K562 (cell line): Measurements from ENCODE around the gene PPFIA1. TPM values are rescaled to one million over a fixed set of nuclear protein-coding genes. Genes with fewer than 3 reads are reported as not detected.

Source experiments
- ATAC-seq: fragments of 200-7000 bp; cut with Tn5 transposase; 3 replicates; pipeline ENCODE4 v1.9.1; 2020; ENCODE audit warnings: moderate library complexity
- BruUV-seq: library from RNA; stranded (reverse); fragments of 400-500 nt; replicated peaks from 2 replicates; lab custom pipeline; 2021; lab: Mats Ljungman, UMichigan
- CTCF ChIA-PET: fragments of 300-600 bp; formaldehyde crosslinking; extraction: SDS; loops from one replicate; lab custom pipeline; 2021; ENCODE audit warnings: low intra/inter-chr PET ratio; lab: Yijun Ruan, JAX
- POLR2A ChIA-PET: fragments of 300-600, 350-650 bp; sonication (Branson Sonifier 250); formaldehyde crosslinking; extraction: SDS; loops from one replicate; lab custom pipeline; 2021; ENCODE audit warnings: antibody characterized with exemption, inconsistent platforms; lab: Yijun Ruan, JAX
- DNase-seq, 4 experiments: peaks; one replicate each; pipeline versions ENCODE4 v3.0.0 to v3.0.0-alpha.2; 2011 to 2018; ENCODE audit warnings: low spot score in 3 of 4, mixed read lengths in 3 of 4; ENCODE audit errors: extremely low read depth in 1 of 4
- FAIRE-seq: peaks from 2 replicates; lab custom pipeline; 2011; peaks lifted over from hg19 to GRCh38; lab: Jason Lieb, UNC
- H2AFZ ChIP-seq: 2 replicates; pipeline ENCODE4 v1.6.0; 2011; ENCODE audit warnings: low read depth, low read length, control low read depth, inconsistent platforms
- H3K27ac ChIP-seq: fragments of 200-600 bp; 3 replicates; pipeline ENCODE4 v1.8.0; 2011; ENCODE audit warnings: low read depth, mild to moderate bottlenecking, control low read depth, inconsistent platforms, low read length, moderate library complexity, mixed read lengths; ENCODE audit errors: extremely low read depth
- H3K27me3 ChIP-seq, 2 experiments: fragments of 300-600 bp in 1 of 2; 2 replicates in 1 of 2; 3 replicates in 1 of 2; pipeline versions ENCODE4 v1.6.0 to v1.8.0; 2011; ENCODE audit warnings: inconsistent platforms in 2 of 2, low read length in 2 of 2, mild to moderate bottlenecking in 1 of 2, mixed read lengths in 1 of 2, moderate library complexity in 1 of 2; ENCODE audit not compliant: control insufficient read depth in 2 of 2, insufficient read depth in 2 of 2
- H3K36me3 ChIP-seq: fragments of 300-600 bp; 3 replicates; pipeline ENCODE4 v1.8.0; 2011; ENCODE audit warnings: mild to moderate bottlenecking, low read length, inconsistent platforms; ENCODE audit not compliant: control insufficient read depth, insufficient read depth
- H3K4me1 ChIP-seq, 2 experiments: fragments of 200-600 bp in 1 of 2; replicated peaks in 1 of 2; 2 replicates in 1 of 2; 3 replicates in 1 of 2; pipeline versions ENCODE4 v1.5.1 to v1.8.0; 2011; ENCODE audit warnings: inconsistent platforms in 2 of 2, low read length in 2 of 2, mild to moderate bottlenecking in 1 of 2, mixed read lengths in 1 of 2, moderate library complexity in 1 of 2; ENCODE audit not compliant: control insufficient read depth in 2 of 2, insufficient read depth in 2 of 2
- H3K4me2 ChIP-seq: 2 replicates; pipeline ENCODE4 v1.6.1; 2011; ENCODE audit warnings: low read length, control low read depth, inconsistent platforms, mixed read lengths; ENCODE audit not compliant: insufficient read depth
- H3K4me3 ChIP-seq: fragments of 200-600 bp; sonication (generic), shearing (Covaris generic); 2 replicates; pipeline ENCODE4 v1.5.1; 2016; ENCODE audit warnings: control low read depth, inconsistent platforms
- H3K79me2 ChIP-seq: fragments of 200-600 bp; 3 replicates; pipeline ENCODE4 v1.8.0; 2011; ENCODE audit warnings: low read length, inconsistent platforms; ENCODE audit not compliant: control insufficient read depth, insufficient read depth
- H3K9ac ChIP-seq, 2 experiments: 2 replicates each; pipeline versions ENCODE4 v1.6.0 to v1.6.1; 2011; ENCODE audit warnings: low read depth in 2 of 2, low read length in 2 of 2, control low read depth in 1 of 2, inconsistent platforms in 1 of 2, mild to moderate bottlenecking in 1 of 2, mixed read lengths in 1 of 2; ENCODE audit not compliant: insufficient read depth in 1 of 2
- H3K9me1 ChIP-seq: one replicate; pipeline ENCODE4 v1.6.0; 2011; ENCODE audit warnings: inconsistent platforms, mild to moderate bottlenecking, low read length, moderate library complexity; ENCODE audit not compliant: control insufficient read depth, insufficient read depth
- H3K9me3 ChIP-seq: replicated peaks from 2 replicates; pipeline ENCODE4 v1.5.1; 2011; ENCODE audit warnings: low read depth, low read length, inconsistent platforms; ENCODE audit not compliant: control insufficient read depth, insufficient read depth
- H4K20me1 ChIP-seq: replicated peaks from 2 replicates; pipeline ENCODE4 v1.6.1; 2011; ENCODE audit warnings: low read length, inconsistent platforms, mixed read lengths; ENCODE audit not compliant: control insufficient read depth, insufficient read depth
- ARID1B ChIP-seq: fragments of 450-650 bp; IDR thresholded peaks from 2 replicates; pipeline ENCODE4 v1.6.1; 2016; ENCODE audit warnings: antibody characterized with exemption, mild to moderate bottlenecking, inconsistent platforms
- CHCHD3 ChIP-seq: fragments of 250-450 bp; sonication (Bioruptor Pico); IDR thresholded peaks from 2 replicates; pipeline ENCODE4 v2.1.2; 2022; ENCODE audit warnings: mild to moderate bottlenecking
- E2F3 ChIP-seq: fragments of 250-450 bp; sonication (Bioruptor Pico); IDR thresholded peaks from 2 replicates; pipeline ENCODE4 v1.4.0; 2020; ENCODE audit warnings: mild to moderate bottlenecking
- JUN ChIP-seq, 2 experiments: sonication (generic) in 1 of 2; formaldehyde crosslinking in 1 of 2; IDR thresholded peaks; 2 replicates each; pipeline versions ENCODE4 v1.6.1 to v1.8.0; 2012 to 2022; ENCODE audit warnings: borderline replicate concordance in 2 of 2, mild to moderate bottlenecking in 2 of 2, improper control_type of control experiment in 1 of 2, low read depth in 1 of 2, low read length in 1 of 2, missing genetic modification reagents in 1 of 2
- KAT8 ChIP-seq: fragments of 450-650 bp; IDR thresholded peaks from 2 replicates; pipeline ENCODE4 v1.6.1; 2016; ENCODE audit warnings: low read depth, mild to moderate bottlenecking
- POLR2AphosphoS2 ChIP-seq: IDR thresholded peaks from 2 replicates; pipeline ENCODE4 v1.6.1; 2012; ENCODE audit warnings: low read length, improper control_type of control experiment
- RBFOX2 ChIP-seq: fragments of 200-400 bp; formaldehyde crosslinking; IDR thresholded peaks from 2 replicates; pipeline ENCODE4 v1.6.1; 2017; ENCODE audit warnings: low read depth, mild to moderate bottlenecking, low read length, moderate library complexity
- SMAD1 ChIP-seq: fragments of 150-350 bp; IDR thresholded peaks from 2 replicates; pipeline ENCODE4 v1.6.1; 2014; ENCODE audit warnings: low read length, low read depth; ENCODE audit not compliant: partially characterized antibody
- SOX6 ChIP-seq: fragments of 450-650 bp; IDR thresholded peaks from 2 replicates; pipeline ENCODE4 v1.6.1; 2014; ENCODE audit warnings: mild to moderate bottlenecking
- TSC22D4 ChIP-seq: fragments of 450-650 bp; IDR thresholded peaks from 2 replicates; pipeline ENCODE4 v1.6.1; 2016; ENCODE audit warnings: missing genetic modification characterization, missing biosample characterization, control low read depth
- ZHX1 ChIP-seq: fragments of 150-350 bp; conservative IDR thresholded peaks from 2 replicates; pipeline ENCODE4 v1.6.1; 2014; ENCODE audit warnings: low read length
- ZNF143 ChIP-seq: sonication (generic); formaldehyde crosslinking; IDR thresholded peaks from 2 replicates; pipeline ENCODE4 v1.9.0; 2022; ENCODE audit warnings: mild to moderate bottlenecking, missing genetic modification reagents
- WGBS: fragments of 100-300 bp; shearing (Covaris generic); methylation state at CpG from one replicate; pipeline ENCODE4 v1.1.6; 2016; ENCODE audit warnings: low coverage, mixed read lengths; ENCODE audit not compliant: insufficient coverage; ENCODE audit errors: missing lambda C conversion rate; 5-methylcytosine and 5-hydroxymethylcytosine counted together
- in situ Hi-C: fragments of 300-500 bp; cut with MboI; formaldehyde crosslinking; loops from 4 replicates; pipeline ENCODE4 v1.15.0; 2018; ENCODE audit warnings: inconsistent platforms, mixed read lengths
- intact Hi-C: fragments of 100-400 bp; cut with micrococcal nuclease; formaldehyde crosslinking; loops from 2 replicates; pipeline ENCODE4 v1.14.2; 2022
- polyA plus RNA-seq, 8 experiments: library from polyadenylated mRNA; depleted of rRNA in 4 of 8; stranded (reverse) in 5 of 8; unstranded in 3 of 8; fragments of >200 nt; fragmentation: Nextera tagmentation in 2 of 8; fragmentation: Illumina TruSeq in 1 of 8; extraction: Ambion mirVana in 2 of 8; extraction: Trizol in 1 of 8; gene quantifications; 2 replicates each; pipeline versions ENCODE4 v1.2.1 to v1.2.3, GENCODE V29; 2011 to 2014; ENCODE audit warnings: inconsistent platforms in 1 of 8, missing spikeins in 1 of 8
- total RNA-seq, 7 experiments: library from RNA; depleted of rRNA in 6 of 7; stranded (reverse); fragments of >200 nt in 6 of 7; fragmentation: Illumina TruSeq in 2 of 7; extraction: Trizol in 2 of 7; gene quantifications; 2 replicates each; pipeline versions ENCODE4 v1.2.1 to v1.2.3, GENCODE V29; 2011 to 2021; ENCODE audit warnings: low replicate concordance in 1 of 7
- TF ChIP-seq, protein P1 (sequence below): fragments of 450-650 bp; IDR thresholded peaks from 2 replicates; pipeline ENCODE4 v1.6.1; 2016; ENCODE audit warnings: mild to moderate bottlenecking

PPFIA1 gene
- total and polyA plus RNA-seq, 9 of the 15 experiments (the other 6 are each of a cell fraction or from before 2014, with no cell fraction given): 9.9 to 41.5 (median 28.5) TPM

GRCh38 chr11:70305501-70305900 is 35.0 kb downstream of the PPFIA1 start:
- no peak for TF ChIP-seq SOX6
- TF ChIP-seq, protein P1, sequence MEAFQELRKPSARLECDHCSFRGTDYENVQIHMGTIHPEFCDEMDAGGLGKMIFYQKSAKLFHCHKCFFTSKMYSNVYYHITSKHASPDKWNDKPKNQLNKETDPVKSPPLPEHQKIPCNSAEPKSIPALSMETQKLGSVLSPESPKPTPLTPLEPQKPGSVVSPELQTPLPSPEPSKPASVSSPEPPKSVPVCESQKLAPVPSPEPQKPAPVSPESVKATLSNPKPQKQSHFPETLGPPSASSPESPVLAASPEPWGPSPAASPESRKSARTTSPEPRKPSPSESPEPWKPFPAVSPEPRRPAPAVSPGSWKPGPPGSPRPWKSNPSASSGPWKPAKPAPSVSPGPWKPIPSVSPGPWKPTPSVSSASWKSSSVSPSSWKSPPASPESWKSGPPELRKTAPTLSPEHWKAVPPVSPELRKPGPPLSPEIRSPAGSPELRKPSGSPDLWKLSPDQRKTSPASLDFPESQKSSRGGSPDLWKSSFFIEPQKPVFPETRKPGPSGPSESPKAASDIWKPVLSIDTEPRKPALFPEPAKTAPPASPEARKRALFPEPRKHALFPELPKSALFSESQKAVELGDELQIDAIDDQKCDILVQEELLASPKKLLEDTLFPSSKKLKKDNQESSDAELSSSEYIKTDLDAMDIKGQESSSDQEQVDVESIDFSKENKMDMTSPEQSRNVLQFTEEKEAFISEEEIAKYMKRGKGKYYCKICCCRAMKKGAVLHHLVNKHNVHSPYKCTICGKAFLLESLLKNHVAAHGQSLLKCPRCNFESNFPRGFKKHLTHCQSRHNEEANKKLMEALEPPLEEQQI: no peak
- no peak for TF ChIP-seq KAT8
- no peak for TF ChIP-seq ARID1B
- no peak for TF ChIP-seq POLR2AphosphoS2
- no peak for TF ChIP-seq E2F3 (CRISPR knock-in tag)
- no peak for TF ChIP-seq JUN (IDR thresholded peaks at IDR 0.05; ENCODE audit: borderline replicate concordance, low read depth, low read length)
- no peak for TF ChIP-seq JUN (CRISPR knock-in tag; IDR thresholded peaks at IDR 0.05; ENCODE audit: borderline replicate concordance)
- TF ChIP-seq RBFOX2: no peak
- no peak for TF ChIP-seq SMAD1
- TF ChIP-seq TSC22D4: no peak
- no peak for TF ChIP-seq ZNF143 (CRISPR knock-in tag)
- no peak for TF ChIP-seq ZHX1
- no peak for TF ChIP-seq CHCHD3 (CRISPR knock-in tag)
- no peaks in the 10 kb centered on the region for H3K9me1 ChIP-seq
- ChIA-PET POLR2A (interaction anchor here (1.3 kb wide), 1 partner anchor 35 kb away, joined by 6 read pairs; the partner anchor contains the start of gene PPFIA1), CTCF (no interaction called here)
- DNase-seq (no peak), ATAC-seq (no peak), FAIRE-seq (no peak)
- intact Hi-C loops (no loop called here), in situ Hi-C loops (no loop called here)
- no peaks in the 10 kb centered on the region for H3K9me3 ChIP-seq
- BruUV-seq: no TSS peak
- no peaks in the 10 kb centered on the region for H3K27me3 ChIP-seq
- no peaks in the 10 kb centered on the region for H4K20me1 ChIP-seq
- peaks cover 0 to 2% of the 10 kb centered on the region in 2 experiments; a peak in 3 of 5 replicates for H3K4me1 ChIP-seq
- no peak overlapping the region for H3K4me2 ChIP-seq
- no peak overlapping the region for H2AFZ ChIP-seq
- 0 out of 4 replicates have a peak overlapping the region, but pooled peaks of 1 of the 2 experiments have one; percentile 42 for H3K9ac ChIP-seq
- no peak overlapping the region for H3K4me3 ChIP-seq
- peaks cover 23% of the 10 kb centered on the region; the same call in 2 of the 3 replicates for H3K79me2 ChIP-seq
- whole genome bisulfite sequencing: 89% methylated on average over 3 of the region's 3 CpGs
- peaks cover 47% of the 10 kb centered on the region for H3K36me3 ChIP-seq
- no peak overlapping the region for H3K27ac ChIP-seq
